ENCODE data around the gene EYA2.
"Not testable (repeated sequence)": the region's sequence is repeated elsewhere in the genome, so short reads cannot be mapped to it uniquely, and the experiment has no call there.

Gene EYA2

DNA sequence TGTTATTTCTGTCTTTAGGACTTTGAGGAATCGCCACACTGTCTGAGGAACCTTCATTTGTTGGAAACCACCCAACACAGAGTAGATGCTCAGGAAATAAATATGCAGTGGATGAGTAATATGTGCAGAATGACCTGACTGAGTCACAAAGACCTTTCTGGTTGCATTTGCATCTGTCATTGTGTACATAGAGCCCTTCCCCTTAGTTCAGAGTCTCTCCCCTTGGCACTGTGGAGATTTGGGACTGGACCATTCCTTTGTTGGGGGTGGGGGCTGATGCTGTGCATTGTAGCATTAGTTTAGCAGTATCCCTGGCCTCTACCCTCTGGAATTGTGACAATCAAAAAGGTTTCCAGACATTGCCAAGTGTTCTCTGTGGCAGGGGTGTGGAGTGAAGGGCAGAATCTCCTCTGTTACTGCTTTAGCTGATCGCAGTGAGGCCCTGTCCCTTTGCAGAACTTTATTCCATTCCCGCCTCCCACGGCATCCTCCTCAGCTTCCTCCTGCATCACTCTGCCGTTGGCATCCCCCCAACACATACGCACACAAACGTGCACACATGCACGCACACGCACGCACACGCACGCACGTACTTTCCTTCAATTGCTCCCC, 64.5 kb downstream of the EYA2 start:
- DNase-seq: peak in 1 of 5 donors; percentile 6

DNA sequence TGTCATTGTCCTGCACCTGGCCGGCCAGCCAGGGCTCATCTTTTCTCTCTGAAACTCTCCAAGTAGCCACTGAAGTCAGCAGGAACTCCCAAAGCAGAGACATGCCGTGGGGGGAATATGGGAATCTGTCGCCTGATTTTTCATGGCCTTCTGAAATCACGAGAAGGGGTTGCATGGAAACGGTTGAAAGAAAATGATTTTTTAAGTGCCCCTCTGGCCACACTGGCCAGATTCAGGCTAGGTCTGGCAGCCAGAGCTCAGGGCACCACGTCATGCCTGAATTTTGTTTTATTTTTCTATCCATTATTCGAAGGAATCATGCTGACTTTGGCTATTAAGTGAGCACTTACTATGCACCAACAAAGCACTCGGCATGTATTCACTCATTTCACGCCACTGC, 65.2 kb downstream of the EYA2 start:
- no peak for DNase-seq

DNA sequence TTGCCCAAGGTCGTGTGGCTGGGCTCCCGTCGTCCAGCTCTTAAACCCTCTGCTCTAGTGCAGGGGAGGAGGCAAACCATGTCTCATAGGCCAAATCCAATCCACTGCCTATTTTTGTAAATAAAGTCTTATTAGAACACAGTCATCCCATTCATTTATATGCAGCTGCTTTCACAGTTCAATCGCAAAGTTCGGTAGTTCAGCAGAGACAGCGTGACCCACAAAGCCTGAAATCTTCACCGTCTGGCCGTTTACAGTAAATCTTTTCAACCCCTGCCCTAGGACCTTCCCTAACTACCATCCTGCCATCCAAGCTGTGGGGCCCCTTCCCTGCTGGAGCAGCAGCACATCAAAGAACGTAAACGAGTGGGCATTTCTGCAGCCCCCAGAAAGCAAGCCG, 65.9 kb downstream of the EYA2 start:
- no peak for DNase-seq

DNA sequence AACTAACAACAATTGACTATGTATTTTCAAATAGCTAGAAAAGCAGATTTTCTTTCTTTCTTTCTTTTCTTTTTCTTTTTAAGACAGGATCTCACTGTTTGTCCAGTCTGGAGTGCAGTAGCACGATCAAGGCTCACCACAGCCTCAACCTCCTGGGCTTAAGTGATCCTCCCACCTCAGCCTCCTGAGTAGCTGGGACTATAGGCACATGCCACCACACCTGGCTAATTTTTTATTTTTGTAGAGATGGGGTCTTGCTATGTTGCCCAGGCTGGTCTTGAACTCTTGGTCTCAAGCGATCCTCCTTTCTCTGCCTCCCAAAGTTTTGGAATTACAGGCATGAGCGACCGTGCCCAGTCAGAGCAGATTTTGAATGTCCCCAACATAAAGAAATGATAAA, 67.3 kb downstream of the EYA2 start:
- DNase-seq: not testable (repeated sequence)

DNA sequence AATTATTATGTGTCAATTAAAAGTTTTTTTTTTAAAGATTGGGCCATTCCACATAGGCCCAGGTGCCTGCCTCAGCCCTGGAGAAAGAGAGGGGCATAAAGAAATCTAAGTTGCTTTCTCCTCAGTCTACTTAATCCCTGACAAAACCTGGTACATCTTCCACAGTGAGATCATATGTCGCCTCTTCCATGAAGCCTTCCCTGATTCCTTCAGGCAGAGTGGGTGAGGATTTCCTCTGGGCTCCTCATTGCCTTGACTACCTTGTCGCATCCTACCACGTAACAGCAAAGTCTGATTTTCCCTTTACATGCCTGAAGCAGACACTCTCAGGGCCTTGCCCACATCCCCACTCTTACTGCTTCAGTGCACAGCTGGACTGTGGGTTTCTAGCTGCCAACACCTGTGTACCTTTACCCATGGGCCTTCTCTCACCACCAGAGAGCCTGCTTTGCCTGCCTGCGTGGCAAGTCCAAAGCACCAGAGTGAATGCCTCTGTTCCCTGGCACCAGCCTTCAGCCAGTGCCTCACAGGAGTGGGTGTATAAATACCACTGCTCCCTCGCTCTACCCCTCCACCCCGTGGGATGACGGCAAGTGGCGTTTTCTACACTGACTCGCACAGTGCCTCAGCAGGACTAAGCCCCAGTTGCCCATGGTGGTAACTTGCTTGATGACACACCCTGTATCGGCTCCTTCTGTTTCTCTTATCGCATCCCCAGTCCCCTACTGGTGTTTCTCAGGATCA, 68.0 kb downstream of the EYA2 start:
- DNase-seq: no peak

DNA sequence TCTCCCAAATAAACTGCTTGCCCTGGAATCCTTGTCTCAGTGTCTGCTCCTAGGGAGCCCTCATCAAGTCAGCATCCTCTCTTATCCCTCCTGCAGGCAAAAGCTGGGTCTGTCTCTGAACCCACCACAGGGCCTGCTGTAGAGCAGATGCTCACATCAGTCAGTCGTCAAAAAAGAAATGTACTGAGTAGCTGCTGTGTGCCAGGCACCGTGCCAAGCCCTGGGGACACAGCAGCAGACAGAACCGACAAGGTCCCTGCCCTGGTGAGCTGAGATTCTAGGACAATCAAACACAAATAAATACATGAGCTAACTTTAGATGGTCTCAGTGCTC, 68.5 kb downstream of the EYA2 start:
- DNase-seq: no peak

DNA sequence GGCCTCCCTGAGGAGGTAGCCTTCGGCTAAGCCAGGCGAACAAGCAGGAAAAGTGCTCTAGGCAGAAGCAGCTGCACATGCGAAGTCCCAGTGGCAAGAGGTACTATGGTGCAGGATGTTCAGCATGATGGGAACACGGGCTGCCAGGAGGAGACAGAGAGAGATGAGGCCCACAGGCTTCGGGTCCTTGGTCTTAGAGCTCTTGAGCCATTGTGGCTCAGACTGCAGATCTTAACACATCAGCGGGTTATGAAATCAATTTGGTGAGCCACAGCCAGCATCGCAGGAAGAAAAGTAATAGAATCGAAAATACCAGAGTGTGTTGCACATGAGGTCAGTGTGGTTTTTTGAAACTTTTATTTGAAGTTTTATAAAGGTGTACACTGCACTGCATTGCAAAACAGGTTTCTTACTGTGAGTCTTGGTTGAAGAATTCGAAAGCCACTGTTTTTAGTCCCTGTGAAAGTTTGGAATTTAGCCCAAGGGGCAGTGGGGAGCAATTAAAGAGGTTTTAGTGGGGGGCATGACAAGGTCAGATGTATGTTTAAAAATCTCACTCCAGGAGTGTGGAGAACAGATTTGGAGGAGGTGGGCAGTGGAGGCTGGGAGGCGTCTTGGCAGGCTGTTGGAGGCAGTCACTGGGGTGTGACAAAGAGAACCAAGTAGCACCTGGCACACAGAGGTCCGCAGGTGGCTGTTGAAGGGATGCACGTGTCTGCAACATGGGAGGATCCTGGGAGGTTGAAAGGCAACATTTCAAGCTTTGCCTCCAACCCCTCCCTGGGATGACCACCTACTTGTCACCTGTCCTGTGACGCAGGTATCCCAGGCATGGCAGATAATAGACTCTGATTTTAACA, 69.3 kb downstream of the EYA2 start:
- no peak for DNase-seq

DNA sequence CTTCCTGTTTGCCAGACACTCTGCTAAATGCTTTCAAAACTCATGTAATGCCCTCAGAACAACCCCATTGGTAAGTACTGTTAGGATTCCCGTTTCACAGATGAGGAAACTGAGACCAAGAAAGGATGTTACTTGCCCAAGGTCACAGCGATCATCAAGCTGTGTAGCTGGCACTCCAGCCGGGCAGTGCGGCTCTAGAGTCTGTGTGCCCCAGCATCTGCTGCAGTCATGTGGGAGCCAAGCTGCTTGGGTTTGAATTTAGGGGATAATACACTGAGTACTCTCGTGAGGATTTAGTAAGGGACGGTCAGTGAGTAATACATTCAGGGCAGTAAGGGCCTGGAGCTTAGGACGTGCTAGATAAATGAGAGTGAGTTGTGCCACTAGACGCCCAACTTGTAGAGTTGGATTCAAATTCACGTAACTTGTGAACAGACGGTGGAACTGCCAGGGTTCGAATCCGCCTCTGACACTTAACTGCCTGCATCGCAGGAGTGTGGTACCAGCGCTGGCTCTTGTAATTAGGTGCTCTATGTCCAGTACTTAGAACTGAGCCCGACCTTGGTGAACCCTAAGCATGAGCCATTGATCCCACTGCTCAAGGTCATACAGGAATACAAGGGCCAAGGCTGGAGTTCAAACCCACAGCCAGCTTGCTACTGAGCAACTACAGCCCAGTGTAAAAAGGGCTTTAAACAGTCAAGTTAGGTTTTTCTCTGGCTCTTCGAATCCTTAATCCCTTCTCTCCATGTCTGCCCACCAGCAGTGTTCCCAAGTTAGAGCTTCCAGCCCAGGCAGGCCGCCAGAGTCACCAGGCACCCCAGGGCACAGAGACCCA, 70.2 kb downstream of the EYA2 start:
- DNase-seq: no peak

DNA sequence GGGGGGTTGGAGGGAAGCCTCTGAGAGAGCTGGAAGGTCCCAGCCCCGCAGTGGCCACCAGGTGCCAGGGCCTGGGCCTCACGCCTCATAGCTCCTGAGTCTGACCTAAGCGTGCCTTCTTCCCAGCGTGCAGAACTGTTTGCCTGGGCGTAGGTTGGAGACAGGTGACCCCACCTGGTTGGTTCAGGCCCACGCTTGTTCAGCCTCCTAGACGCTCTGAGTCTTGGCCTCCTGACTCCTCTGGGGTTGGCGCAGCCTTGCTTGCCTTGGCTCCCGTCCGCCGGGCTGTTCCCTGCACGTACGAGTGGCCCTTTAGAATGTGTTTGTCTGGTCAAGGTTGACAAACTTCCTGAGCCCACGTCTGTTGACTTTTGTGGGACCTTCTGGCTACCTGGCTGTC, 70.8 kb downstream of the EYA2 start:
- DNase-seq: no peak

DNA sequence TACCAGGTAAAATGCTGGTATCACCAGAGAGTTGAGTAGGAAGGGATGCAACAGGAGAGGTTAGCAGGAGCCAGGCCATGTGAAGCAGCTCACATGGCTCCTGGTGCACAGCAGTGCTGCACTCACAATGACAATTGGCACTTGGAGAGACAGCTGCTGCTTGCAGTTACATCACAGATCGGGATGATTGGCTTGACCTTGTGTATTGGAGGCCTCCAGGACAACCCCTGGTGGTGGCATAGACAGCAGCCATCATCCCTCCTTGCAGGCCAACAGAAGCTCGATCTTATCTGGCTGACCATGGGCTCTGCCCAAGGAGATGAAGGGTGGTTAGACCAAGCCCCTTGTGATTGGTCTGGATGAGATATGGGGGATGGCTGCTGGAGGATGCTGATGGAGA, 73.0 kb downstream of the EYA2 start:
- DNase-seq: no peak

DNA sequence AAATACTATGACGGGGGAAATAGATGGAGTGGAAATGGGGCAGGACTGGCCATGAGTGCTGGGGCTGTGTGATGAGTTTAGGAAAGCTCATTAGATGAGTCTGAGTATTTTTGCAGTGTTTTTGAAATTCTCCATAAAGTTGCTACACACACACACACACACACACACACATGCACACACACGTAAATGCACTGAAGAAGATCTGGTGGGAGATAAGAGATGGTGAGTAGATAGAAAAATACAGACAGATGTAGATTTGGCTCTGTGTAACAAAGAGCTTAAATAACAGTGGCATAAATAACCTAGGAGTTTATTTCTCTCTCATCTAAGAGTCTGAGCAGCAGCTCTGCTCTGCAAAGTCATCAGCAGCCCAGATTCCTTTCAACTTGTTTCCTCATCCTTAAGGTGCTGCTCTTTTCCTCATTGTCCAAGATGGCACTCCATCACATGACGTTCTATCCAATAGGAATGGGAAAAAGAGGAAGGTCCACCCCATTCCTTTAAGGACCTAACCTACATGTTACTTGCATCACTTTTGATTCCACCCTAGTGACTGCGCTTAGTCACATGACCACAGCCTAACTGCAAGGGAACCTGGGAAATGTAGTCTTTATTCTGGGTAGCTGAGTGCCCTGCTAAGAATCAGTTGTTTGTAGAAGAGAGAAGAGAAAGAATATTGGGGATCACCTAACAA, 76.4 kb downstream of the EYA2 start:
- DNase-seq: peak in 1 of 5 donors; percentile 58

DNA sequence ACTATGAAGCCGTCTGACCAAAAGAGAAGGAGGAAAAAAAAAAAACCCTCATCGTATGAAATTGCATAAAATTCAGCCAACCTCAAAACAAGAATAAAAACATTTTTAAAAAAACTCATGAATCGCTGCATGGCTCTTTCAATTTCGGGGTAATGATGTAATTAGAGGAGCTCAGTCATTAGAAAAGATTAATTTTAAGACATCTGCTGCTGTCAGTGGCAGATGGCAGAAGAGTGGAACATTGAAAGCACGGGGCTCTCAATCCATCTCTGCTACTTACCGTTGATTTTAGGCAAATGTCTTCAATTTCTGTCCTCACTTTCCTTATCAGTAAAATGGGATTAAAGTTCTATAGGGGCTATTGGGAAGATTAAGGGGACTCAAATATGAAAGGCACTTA, 79.1 kb downstream of the EYA2 start:
- DNase-seq: no peak

DNA sequence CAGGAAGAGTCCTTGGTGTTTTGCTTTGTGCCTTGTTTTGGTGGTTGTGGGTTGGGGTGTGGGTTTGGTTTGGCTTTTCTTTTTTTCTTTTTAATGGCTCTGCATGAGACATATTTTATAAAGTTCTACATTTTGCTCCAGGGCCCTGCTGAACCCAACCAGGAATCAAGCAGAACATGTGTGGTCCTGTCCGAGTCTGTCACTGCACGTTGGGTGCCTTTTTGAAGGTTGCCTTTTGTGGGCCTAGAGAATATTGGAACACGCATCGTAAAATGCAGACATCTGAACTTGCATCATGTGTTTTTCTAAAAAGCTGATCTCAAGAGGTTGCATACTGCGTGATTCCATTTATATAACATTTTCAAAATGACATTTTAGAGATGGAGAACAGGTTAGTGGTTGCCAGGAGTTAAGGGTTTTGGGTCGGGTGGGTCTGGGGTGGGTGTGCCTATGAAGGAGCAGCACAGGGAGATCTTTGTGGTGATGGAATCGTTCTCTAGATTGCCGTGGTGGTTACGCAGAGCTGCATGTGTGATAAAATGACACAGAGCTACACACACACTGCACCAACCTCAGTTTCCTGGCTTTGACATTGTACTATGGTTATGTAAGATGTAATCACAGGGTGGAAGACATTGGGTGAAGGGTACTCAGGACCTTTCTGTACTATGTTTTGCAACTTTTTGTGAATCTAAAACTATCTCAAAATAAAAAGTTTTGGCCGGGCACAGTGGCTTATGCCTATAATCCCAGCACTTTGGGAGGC, 80.2 kb downstream of the EYA2 start:
- DNase-seq: peak in 1 of 5 donors; percentile 40

DNA sequence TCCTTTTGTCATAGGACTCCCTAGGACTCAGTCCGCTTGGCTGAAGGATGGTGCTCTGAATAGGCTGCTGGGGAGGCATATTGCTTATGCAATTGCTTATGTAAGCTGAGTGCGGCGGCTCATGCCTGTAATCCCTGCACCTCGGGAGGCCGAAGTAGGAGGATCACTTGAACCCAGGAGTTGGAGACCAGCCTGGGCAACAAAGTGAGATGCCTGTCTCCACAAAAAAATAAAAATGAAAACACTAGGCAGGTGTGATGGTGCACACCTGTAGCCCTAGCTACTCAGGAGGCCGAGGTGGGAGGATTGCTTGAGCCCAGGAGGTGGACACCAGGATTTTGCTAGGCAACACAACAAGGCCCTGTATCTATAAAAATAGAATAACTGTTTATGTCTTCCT, 81.3 kb downstream of the EYA2 start:
- DNase-seq: no peak

DNA sequence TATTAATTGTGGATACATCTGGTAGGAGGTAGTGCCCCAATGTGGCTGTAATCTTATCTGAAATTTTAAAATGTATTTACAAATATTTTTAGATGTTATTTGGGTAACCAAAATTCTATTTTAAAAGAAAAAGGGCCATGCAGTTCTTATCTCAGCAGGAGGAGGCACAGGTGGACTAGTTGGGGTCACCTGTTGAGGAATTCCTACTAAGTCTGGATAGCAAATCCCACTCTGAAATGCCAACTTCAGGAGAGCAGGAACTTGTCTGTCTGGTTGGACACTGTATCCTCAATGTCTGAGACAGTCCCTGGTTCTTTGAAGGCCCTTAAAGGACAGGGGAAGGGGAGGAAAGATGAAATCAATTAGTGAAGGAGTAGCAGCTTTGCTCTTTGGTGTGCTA, 82.6 kb downstream of the EYA2 start:
- no peak for DNase-seq

DNA sequence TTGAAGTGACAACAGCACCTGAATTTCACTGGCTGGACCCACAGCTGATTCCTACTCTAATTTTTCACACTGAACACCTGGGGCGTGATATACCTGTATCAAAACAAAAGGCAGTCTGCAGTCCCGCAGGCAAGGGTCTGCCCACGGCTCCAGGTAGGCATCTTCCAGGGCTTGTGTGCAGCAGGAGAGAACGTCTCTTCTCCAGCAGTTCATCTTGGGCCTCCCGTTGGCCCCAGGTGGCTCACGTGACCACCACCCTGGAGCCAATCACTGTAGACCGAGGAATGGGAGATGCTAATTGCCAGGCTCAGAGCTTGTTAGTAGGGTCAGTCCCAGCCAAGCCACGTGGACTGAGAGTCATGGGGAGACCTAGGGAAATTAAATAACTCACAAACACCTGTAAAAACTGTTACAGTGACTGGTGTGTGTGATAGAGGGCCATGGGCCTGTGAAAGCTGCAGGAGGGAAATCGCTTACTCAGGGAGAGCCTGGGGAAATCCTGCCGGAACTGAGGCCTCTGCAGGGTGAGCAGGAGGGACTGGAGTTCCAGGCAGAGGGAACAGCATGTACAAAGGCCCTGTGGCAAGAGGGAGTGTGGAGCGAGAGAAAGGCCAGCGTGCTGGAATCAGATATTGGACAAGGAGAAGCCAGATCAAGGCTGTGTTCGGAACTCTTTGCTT, 83.4 kb downstream of the EYA2 start:
- DNase-seq: no peak

DNA sequence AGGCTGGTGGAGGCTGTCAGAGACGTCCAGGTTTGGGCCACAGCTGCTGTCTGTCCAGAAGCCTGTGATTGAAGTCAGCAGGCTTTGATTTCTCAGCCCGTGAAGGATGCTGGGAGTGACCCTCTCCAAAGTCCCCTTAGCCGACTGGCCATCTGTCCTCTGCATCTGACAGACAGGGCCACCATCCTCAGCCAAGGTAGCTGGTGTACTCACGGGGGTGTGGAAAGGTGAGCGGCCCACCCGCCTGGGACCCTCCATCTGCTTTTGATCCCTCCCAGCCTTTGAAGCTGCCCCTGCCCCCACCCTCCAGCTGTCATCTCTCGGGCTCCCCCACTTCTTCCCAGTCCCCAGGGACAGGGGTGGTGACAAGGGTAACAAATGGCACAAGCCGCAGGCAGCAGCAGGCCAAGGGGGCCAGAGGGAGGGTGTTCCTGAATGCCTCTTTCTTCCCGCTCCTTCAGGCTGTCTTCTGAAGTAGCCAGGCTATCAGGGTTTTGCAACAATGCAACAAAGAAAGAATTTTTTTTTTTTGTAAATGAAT, 84.4 kb downstream of the EYA2 start:
- DNase-seq: no peak

DNA sequence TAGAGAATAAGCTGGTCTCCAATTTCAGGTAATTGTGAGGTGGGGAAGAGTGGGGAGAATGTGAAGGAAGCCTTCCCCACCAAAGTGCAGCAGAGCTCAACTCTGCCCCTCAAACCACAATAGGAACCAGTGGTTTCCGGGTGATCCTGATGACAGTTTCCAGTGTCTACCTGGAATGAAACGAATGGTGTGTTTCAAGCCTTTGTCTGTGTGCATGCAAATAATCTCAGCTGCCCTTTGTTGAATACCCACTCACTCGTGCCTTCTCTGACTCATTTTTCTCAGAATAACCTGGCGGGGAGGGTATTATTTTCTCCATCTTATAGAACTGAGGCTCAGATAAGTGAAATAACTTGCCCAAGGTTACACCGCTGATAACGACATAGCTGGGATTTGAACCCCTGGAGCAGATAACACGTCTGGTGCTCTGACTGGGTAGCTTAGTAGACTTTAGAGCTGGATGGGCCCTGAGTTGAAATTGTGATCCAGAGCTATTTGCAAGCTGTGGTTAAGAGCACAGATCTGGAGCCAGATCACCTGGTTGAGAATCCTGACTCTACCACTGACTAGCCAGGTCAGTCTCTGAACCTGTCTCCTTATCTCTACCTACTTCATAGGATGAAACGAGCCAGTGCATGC, 85.1 kb downstream of the EYA2 start:
- peak in 1 of 5 donors; percentile 55 for DNase-seq

DNA sequence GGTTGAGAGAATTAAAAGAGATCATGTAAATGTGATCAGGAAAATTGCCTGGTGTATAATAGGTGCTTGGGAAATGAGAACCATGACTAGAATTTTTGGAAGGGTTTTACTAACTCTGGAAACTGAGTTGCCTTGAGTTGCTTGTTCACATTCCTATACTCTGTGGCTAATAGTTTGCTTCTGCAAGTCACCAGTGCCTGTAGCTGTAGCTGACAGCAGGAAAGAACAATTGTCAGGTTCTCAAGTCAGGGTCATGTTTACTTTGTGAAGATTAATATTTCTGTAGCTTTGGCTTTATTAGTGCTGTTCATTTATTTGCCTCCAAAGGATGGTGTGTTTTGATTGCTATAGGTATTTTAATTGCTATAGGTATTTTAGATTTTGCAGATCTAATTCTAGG, 86.5 kb downstream of the EYA2 start:
- DNase-seq: no peak

DNA sequence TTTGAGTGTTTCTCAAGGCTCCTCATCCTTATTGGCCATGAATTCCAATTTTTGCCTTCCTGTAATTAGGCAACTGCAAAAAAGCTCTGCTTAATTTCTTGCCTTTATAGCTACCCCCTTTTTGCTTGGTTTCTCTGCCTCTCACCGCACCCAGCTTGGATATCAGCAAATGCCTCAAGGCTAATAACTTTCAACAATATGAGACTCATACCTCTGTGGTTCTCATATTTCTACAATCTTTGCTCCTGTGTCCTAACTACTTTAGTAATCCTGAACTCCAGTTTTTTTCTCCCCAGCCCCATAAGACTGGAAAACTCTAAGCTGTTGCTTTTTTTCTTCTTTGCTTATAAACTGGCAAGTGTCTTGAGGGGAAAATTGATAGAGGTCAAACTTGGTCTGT, 88.8 kb downstream of the EYA2 start:
- DNase-seq: no peak
